ENCODE measurements around the gene JAKMIP2. TPM values are rescaled to one million over a fixed set of nuclear protein-coding genes. Genes with fewer than 3 reads are reported as not detected.

The JAKMIP2 gene
- total and polyA plus RNA-seq, 12 donors, result 0.06 to 0.71 (median 0.14) TPM; not detected in 3

- Histone ChIP-seq H3K36me3 (no peaks in the 10 kb centered on the region), H3K9me3 (peaks cover 0 to 9% (median 0%) of the 10 kb centered on the region in 11 donors), H3K4me3 (no peak overlapping the region), H3K27ac (peak overlapping the region in 4 of 10 donors; percentile 3 to 81 (median 48)), H3K4me1 (peaks cover 0 to 45% (median 22%) of the 10 kb centered on the region in 9 donors), H3K27me3 (no peaks in the 10 kb centered on the region)
- DNase-seq (no peak), ATAC-seq (no peak)
- intact Hi-C loops (cut with DNase I), result loop anchor here in 3 of 10 donors (5.0 to 10.0 kb wide), 3 partner anchors 41 to 48 kb away; partner anchors contain the start of gene DPYSL3 (in 1 of the 3)
- TF ChIP-seq, protein P1, sequence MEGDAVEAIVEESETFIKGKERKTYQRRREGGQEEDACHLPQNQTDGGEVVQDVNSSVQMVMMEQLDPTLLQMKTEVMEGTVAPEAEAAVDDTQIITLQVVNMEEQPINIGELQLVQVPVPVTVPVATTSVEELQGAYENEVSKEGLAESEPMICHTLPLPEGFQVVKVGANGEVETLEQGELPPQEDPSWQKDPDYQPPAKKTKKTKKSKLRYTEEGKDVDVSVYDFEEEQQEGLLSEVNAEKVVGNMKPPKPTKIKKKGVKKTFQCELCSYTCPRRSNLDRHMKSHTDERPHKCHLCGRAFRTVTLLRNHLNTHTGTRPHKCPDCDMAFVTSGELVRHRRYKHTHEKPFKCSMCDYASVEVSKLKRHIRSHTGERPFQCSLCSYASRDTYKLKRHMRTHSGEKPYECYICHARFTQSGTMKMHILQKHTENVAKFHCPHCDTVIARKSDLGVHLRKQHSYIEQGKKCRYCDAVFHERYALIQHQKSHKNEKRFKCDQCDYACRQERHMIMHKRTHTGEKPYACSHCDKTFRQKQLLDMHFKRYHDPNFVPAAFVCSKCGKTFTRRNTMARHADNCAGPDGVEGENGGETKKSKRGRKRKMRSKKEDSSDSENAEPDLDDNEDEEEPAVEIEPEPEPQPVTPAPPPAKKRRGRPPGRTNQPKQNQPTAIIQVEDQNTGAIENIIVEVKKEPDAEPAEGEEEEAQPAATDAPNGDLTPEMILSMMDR (IDR thresholded peaks at IDR 0.05), result no peak
- 84 to 87% methylated on average over 4 of the region's 4 CpGs for WGBS, 2 donors
Measured at GRCh38 chr5:147552897-147553296, 229.6 kb downstream of the JAKMIP2 start.

DNA sequence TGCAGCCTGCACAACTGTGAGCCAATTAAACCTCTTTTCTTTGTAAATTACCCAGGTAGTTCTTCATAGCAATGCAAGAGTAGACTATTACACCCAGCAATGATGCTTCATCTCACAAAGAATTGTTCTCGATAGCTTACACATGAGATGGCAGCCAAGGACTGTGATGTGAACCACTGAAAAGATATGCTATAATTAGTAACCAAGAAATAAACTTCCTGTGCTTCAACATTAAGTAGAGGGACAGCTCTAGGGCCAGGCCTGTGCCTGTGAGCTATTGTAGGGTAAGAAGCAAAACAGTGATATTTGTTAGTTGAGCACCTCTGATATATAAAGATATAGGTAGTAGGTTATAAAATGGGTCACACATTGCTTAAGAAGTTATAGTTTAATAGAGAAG, 230.9 kb downstream of the JAKMIP2 start:
- H3K4me1 ChIP-seq, result peaks cover 2 to 50% (median 27%) of the 10 kb centered on the region in 9 donors
- DNase-seq, result no peak
- no peak overlapping the region for H3K4me3 ChIP-seq
- no peaks in the 10 kb centered on the region for H3K27me3 ChIP-seq
- no peaks in the 10 kb centered on the region for H3K36me3 ChIP-seq
- TF ChIP-seq, protein P1 (IDR thresholded peaks at IDR 0.05), result no peak
- peak in 5 of 8 donors; percentile 33 to 67 (median 55) for ATAC-seq
- H3K27ac ChIP-seq, result peak overlapping the region in 5 of 10 donors; percentile 5 to 50 (median 37)
- intact Hi-C loops (cut with DNase I), result loop anchor here in 3 of 10 donors (5.0 to 10.0 kb wide), 3 partner anchors 39 to 47 kb away; partner anchors contain the start of gene DPYSL3 (in 1 of the 3)
- H3K9me3 ChIP-seq, result peaks cover 0 to 9% (median 0%) of the 10 kb centered on the region in 11 donors
- WGBS, 2 donors, result 3 to 15% methylated on average over 1 of the region's 1 CpG

GRCh38 chr5:147547730-147548129, 234.8 kb downstream of the JAKMIP2 start:
- TF ChIP-seq, protein P1 (IDR thresholded peaks at IDR 0.05), result no peak
- Histone ChIP-seq H3K36me3 (no peaks in the 10 kb centered on the region), H3K4me1 (peaks cover 2 to 25% (median 19%) of the 10 kb centered on the region in 9 donors), H3K9me3 (peaks cover 0 to 9% (median 0%) of the 10 kb centered on the region in 11 donors), H3K27me3 (no peaks in the 10 kb centered on the region), H3K4me3 (no peak overlapping the region), H3K27ac (peak overlapping the region in 4 of 10 donors; percentile 33 to 57 (median 46))
- DNase-seq, result no peak
- intact Hi-C loops (cut with DNase I), result no loop called here
- 25 to 27% methylated on average over 3 of the region's 3 CpGs for WGBS, 2 donors
- peak in 7 of 8 donors; percentile 34 to 97 (median 74) for ATAC-seq

GRCh38 chr5:147544556-147544955, 238.0 kb downstream of the JAKMIP2 start:
- Histone ChIP-seq H3K27me3 (no peaks in the 10 kb centered on the region), H3K4me3 (no peak overlapping the region), H3K9me3 (peaks cover 0 to 2% (median 0%) of the 10 kb centered on the region in 11 donors), H3K27ac (no peak overlapping the region), H3K36me3 (no peaks in the 10 kb centered on the region), H3K4me1 (peaks cover 0 to 14% (median 6%) of the 10 kb centered on the region in 9 donors)
- intact Hi-C loops (cut with DNase I), result no loop called here
- TF ChIP-seq, protein P1 (IDR thresholded peaks at IDR 0.05), result no peak
- 53 to 63% methylated on average over 5 of the region's 5 CpGs for WGBS, 2 donors
- ATAC-seq (peak in 1 of 8 donors; percentile 25), DNase-seq (no peak)
